ENCODE data around the gene APBA1. TPM values are rescaled to one million over a fixed set of nuclear protein-coding genes. Genes with fewer than 3 reads are reported as not detected.

The APBA1 gene
- total and polyA plus RNA-seq, 2 of the 8 experiments (the other 6 are each of a cell fraction or from before 2014, with no cell fraction given), result 0.36 to 0.60 TPM

GRCh38 chr9:69444021-69444420 is 228.2 kb downstream of the APBA1 start:
- H4K20me1 ChIP-seq (replicated peaks in 1 of 2; ENCODE audit: control insufficient read depth in 1 of 2, insufficient read depth in 2 of 2, low read length in 2 of 2), result no peaks in the 10 kb centered on the region
- H4K8ac ChIP-seq (ENCODE audit: extremely low read depth, insufficient read depth, low read length), result no peak overlapping the region
- ChIA-PET POLR2A (ENCODE audit: partially characterized antibody) (no interaction called here), CTCF (ENCODE audit: partially characterized antibody) (interaction anchor here (0.6 to 3.2 kb wide), 4 partner anchors 13 to 103 kb away, joined by 3 to 14 read pairs (median 10); no protein-coding TSS in a partner anchor)
- no peak overlapping the region for H2BK15ac ChIP-seq (ENCODE audit: low read length)
- no peak overlapping the region for H2BK5ac ChIP-seq (ENCODE audit: low read depth, low read length)
- no peak overlapping the region for H3K9ac ChIP-seq (replicated peaks in 1 of 4; ENCODE audit: extremely low read depth in 1 of 4, low read depth in 3 of 4, low read length in 3 of 4)
- H3K27me3 ChIP-seq (replicated peaks in 1 of 4; ENCODE audit: control insufficient read depth in 3 of 4, extremely low read depth in 1 of 4, insufficient read depth in 3 of 4, low read length in 3 of 4), result no peaks in the 10 kb centered on the region
- 91% methylated on average over 8 of the region's 8 CpGs; no CpG with 5 or more reads in 1 of the 2 experiments for WGBS, 2 experiments (ENCODE audit: extremely low coverage in 1 of 2, insufficient coverage in 1 of 2, insufficient read length in 1 of 2, insufficient replicate concordance in 2 of 2, low coverage in 1 of 2, low lambda C conversion rate in 2 of 2, missing lambda C conversion rate in 1 of 2)
- no peaks in the 10 kb centered on the region for H3K36me3 ChIP-seq (ENCODE audit: control insufficient read depth in 2 of 4, insufficient read depth in 4 of 4, low read length in 3 of 4)
- H3K14ac ChIP-seq (ENCODE audit: insufficient read length), result no peak overlapping the region
- H2BK12ac ChIP-seq (ENCODE audit: low read depth, low read length), result no peak overlapping the region
- TF ChIP-seq TAF7 (optimal IDR thresholded peaks at IDR 0.05; ENCODE audit: borderline replicate concordance, low read depth, low read length) (no peak), PHF8 (conservative IDR thresholded peaks at IDR 0.05; ENCODE audit: low read depth, low read length) (no peak), EZH2 (IDR thresholded peaks at IDR 0.05; ENCODE audit: low read depth, low read length, severe bottlenecking) (no peak)
- H3K79me1 ChIP-seq (ENCODE audit: low read depth, low read length), result no peaks in the 10 kb centered on the region
- no peaks in the 10 kb centered on the region; a peak in 2 of 7 replicates for H3K4me1 ChIP-seq (replicated peaks in 1 of 4; ENCODE audit: control insufficient read depth in 3 of 4, insufficient read depth in 4 of 4, low read length in 3 of 4)
- DNase-seq (ENCODE audit: low read depth in 1 of 2, low spot score in 2 of 2), result no peak
- H3K4me3 ChIP-seq (ENCODE audit: extremely low read depth in 1 of 4, insufficient read depth in 2 of 4, low read depth in 3 of 4, low read length in 4 of 4), result no peak overlapping the region
- H4K5ac ChIP-seq (ENCODE audit: insufficient read length, low read depth, low read length), result no peak overlapping the region
- H3K27ac ChIP-seq (ENCODE audit: low read depth, low read length), result no peak overlapping the region
- no peak overlapping the region for H3K56ac ChIP-seq (replicated peaks; ENCODE audit: insufficient read length, low read depth, low read length)
- H2AFZ ChIP-seq (ENCODE audit: low read length), result no peak overlapping the region
- H2BK20ac ChIP-seq (ENCODE audit: low read length), result no peak overlapping the region
- no peak overlapping the region for H2BK120ac ChIP-seq (replicated peaks; ENCODE audit: low read depth, low read length)
- H4K91ac ChIP-seq (replicated peaks; ENCODE audit: insufficient read length, low read length), result no peak overlapping the region
- no peak overlapping the region for H3K23ac ChIP-seq (ENCODE audit: insufficient read length)
- no peak overlapping the region for H2AK5ac ChIP-seq (ENCODE audit: low read depth, low read length)
- H3K4me2 ChIP-seq (ENCODE audit: insufficient read depth in 1 of 2, low read depth in 2 of 2, low read length in 2 of 2), result no peak overlapping the region
- H3K4ac ChIP-seq (replicated peaks; ENCODE audit: insufficient read length, low read depth, low read length), result no peak overlapping the region
- H3K9me3 ChIP-seq (ENCODE audit: insufficient read depth in 2 of 2, low read depth in 1 of 2, low read length in 1 of 2), result peaks cover 4 to 6% of the 10 kb centered on the region in 2 experiments; a peak in 1 of 4 replicates
- no peaks in the 10 kb centered on the region; the same call in 1 of the 2 replicates for H3K23me2 ChIP-seq (ENCODE audit: low read depth, low read length)
- FAIRE-seq, result no peak
- no peaks in the 10 kb centered on the region for H3K79me2 ChIP-seq (ENCODE audit: control insufficient read depth in 1 of 2, insufficient read depth in 2 of 2, low read length in 2 of 2)
- H3K18ac ChIP-seq (ENCODE audit: extremely low read depth, low read length), result no peak overlapping the region

All from H1 (cell line).